NCI-H446 (cell line): ENCODE results near the gene TFDP2.
"Not testable (repeated sequence)": the region's sequence is repeated elsewhere in the genome, so short reads cannot be mapped to it uniquely, and the experiment has no call there.

Experiments
- DNase-seq, 2 experiments: peaks; one replicate each; lab custom pipeline; 2025; lab: John Stamatoyannopoulos, UW

The TFDP2 gene

DNA sequence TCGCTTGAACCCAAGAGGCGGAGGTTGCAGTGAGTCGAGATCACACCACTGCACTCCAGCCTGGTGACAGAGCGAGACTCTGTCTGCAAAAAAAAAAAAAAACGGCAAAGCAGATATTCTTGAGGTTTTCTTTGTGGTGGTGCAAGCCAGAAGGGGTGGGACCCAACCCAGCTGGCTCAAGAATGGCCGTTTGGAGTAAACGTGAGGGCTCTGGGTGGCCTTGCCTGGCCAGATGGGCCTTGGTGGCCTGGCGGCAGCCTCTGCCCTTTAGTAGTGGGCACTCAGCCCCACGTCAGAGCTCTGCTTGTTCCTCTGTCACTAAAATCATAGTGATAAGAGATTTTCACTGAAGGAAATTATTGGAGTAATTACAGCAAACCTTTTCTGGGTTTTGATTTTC is 222.4 kb downstream of the TFDP2 start:
- no peak for DNase-seq

DNA sequence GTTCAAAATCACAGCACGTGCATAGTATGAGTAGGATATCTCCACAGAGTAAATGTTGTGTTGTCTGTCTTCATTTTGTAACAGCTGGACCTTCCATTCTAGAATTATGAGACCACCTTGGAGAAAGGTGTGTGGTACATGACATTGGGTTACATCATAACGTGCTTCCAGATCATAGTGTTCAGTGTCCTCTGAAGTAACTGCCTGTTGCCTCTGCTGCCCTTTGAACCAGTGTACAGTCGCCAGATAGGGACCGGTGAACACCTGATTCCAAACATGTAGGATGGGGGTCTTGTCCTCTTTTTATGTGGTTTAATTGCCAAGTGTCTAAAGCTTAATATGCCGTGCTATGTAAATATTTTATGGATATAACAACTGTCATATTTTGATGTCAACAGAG is 223.7 kb downstream of the TFDP2 start:
- not testable (repeated sequence) for DNase-seq

DNA sequence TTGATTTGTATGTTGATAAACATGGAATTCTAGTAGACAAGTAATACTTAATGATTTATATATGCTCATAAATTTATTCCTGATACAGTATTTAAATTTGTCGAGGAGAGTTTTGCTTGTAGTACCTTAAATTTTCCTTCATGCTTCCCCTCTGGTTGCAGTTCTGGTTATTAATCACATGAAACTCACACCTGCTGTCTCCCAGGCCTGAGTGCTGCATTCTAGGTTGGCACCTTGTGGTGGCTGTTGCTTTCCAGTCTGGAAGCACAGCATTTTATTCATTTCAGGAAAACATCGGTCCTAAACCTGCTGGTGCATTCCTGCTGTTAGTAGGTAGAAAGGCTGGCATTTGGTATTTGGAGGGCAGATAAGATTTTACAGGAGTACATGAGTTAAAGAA is 228.0 kb downstream of the TFDP2 start:
- DNase-seq: no peak

DNA sequence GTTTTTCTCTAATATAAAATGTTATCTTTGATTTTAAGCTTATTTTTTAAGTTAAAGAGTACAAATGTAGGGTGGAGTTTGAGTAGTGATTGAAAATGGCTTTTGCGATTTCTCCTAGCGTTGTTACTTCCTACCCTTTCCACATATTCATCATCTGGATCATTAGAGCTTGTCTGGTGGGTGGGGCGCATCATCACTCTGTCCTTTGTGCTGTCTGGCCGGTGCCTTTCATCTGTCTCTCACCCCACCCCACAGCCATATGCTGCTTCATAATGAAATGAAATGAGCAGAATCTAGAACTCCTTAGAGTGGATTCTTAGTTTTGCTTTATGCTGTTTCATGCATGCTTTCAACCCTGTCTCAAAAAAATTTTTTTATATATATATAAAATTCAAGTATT is 228.6 kb downstream of the TFDP2 start:
- peak in 1 of 2 experiments; percentile 37 for DNase-seq

DNA sequence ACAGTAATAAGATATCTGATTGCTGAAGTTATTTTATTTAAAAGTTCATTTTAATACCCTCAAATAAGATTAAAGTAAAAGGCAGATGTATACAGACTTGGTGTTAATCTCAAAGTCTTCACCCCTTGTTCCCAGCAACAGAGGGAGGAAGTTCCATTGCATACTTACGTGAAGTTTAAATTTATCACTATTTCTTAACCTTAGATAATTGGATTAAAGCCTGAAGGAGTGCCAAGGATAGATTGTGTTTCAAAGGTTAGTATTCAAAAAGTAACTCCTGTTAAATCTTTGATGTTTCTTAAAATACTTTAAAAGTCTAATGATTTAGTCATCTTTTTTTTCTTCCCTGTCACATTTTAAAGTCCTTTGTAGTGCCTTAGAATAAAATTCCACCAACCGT is 233.6 kb downstream of the TFDP2 start:
- no peak for DNase-seq

DNA sequence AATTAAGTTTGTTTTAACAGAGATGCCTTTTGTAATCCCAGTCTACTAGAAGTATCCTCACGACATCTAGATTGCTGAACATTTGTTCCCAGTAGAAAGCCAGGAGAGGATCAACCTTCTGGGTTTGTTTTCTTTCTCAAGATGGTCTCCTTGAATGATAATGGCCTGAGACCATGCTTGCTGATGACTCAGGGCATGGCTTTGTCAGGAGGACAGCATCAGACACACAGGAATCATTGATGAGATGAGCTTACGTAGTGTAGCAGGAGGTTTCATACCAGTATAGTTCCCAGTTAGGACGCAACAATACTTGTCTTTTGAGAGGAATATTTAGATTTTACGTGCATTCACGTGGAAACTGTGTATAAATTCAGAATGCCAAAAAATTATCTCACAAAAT is 234.3 kb downstream of the TFDP2 start:
- no peak for DNase-seq

DNA sequence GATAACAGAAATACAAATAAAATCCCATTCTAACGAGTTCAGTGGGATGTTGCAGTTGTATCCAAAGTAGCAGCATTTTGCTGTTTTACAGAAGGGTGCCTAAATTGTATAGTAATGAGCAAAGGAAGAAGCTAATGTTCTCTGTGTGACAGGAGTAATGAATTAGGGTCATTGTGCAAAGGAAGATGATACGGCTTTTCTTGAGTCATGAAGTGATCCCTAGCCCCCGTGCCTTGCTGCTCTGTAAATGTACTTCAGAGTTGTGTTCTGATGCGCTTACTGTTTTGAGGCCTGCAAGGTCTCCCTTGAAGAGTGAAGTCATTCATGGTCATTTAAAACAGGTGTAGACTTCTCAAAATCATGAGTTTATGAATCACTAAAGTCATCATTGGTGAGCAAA is 235.0 kb downstream of the TFDP2 start:
- DNase-seq: no peak

DNA sequence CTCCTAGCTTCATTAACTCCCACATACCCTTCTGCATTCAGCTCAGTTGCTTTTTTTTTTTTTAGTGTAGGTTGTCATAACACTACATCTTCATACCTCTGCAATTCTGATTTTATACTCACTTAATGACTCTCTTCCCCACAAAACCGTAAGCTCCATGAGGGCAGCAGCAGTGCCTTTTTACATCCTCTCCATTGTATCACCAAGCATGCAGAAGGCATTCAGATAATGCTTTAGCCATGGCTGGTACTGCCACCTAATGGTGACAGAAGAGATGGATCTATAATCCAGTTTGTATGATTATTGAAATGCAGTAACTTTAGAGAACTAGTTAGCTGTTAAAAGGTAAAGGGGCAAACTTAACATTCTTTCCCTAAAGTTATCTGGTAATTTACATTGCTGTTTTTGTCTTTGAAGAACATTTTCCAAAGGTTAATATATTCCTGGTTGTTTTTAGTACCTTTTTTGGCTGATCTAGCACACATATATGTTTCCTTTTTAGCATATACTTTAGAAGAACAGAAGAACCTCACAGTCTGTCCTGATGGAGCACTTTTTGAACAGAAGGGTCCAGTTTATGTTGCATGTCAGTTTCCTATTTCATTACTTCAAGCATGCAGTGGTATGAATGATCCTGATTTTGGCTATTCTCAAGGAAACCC is 236.1 kb downstream of the TFDP2 start:
- peak; percentile 15 to 66 for DNase-seq

DNA sequence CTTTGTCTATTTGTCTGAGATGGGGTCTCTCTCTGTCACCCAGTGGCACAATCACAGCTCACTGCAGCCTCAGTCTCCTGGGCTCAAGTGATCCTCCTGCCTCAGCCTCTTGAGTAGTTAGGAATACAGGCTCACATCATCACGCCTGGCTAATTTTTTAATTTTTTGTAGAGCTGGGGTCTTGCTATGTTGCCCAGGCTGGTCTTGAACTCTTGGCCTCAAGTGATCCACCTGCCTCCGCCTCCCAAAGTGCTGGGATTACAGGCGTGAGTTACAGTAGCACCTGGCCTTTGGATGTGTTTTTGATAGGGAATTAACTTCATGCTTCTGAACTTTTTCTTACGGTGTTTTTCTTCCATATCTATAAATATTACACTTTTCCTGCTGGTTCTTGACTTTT is 239.4 kb downstream of the TFDP2 start:
- not testable (repeated sequence) for DNase-seq

DNA sequence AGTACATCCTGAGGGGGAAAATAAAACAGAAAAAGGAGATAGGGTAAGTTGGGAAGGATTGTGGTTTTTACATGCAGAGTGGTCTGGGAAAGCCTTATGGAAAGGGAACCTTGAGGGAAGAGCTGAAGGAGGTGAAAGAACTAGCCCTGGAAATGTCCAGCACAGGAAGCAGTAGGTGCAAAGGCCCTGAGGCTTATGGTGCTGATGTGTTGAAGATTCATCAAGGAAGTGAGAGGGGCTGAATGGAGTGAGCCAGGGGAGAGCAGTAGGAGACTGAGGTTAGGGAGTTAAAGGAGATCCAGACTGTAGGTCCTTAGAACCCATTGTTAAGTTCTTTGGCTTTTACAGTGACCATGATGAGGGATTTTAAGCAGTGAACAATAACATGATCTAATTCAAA is 239.9 kb downstream of the TFDP2 start:
- DNase-seq: no peak

DNA sequence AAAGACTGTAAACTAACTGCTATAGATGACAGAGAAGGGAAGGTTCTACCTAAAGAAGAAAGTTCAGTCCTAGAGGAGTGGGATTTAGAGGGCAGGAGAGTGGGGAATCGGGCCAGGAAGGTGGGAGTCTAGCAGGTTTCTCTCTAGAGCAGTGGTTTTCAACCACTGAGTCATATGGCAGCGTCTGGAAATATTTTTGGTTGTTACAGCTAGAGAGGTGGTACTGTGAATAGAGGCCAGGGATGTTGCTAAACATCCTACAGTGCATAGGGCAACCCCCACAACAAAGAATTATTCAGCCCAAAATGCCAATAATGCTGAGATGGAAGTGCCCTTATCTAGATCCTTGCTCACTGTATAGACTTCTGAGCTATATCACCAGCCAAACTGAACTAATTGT is 244.2 kb downstream of the TFDP2 start:
- no peak for DNase-seq

DNA sequence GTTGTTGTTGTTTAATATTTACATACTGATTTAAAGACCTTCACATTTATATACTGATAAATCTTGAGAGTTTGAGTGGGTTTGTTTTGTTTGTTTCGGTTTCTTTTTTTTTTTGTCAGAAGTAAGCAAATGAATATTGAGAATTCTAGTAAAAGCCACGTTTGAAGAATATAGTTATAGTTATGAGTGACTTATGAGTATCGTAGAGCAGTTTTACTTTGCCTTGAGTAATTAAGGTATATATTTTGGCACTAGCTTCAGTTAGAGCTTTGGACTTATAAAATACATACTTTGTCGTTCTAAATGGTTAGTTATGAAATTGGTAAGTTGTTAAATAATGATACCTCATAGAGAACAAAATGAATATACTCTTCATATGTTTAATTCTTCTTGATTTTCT is 245.1 kb downstream of the TFDP2 start:
- no peak for DNase-seq

DNA sequence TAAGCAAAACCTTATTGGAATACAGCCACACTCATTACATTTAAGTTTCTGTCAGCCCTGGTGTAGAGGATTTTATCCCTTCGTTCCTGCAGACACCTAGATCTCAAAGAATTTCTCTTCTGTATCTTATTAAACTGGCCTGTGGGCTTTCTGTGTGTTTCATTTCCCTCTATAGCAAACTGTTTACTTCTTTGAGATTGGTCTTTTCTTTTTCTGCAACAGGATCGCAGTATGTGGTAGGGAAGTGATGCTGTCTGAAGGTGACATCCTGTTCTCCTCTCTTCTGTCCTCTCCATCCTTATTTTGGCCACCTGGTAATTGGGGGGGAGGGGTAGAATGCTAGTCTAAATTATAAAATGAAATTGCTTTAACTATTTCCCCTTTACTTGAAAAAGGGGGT is 247.4 kb downstream of the TFDP2 start:
- no peak for DNase-seq

DNA sequence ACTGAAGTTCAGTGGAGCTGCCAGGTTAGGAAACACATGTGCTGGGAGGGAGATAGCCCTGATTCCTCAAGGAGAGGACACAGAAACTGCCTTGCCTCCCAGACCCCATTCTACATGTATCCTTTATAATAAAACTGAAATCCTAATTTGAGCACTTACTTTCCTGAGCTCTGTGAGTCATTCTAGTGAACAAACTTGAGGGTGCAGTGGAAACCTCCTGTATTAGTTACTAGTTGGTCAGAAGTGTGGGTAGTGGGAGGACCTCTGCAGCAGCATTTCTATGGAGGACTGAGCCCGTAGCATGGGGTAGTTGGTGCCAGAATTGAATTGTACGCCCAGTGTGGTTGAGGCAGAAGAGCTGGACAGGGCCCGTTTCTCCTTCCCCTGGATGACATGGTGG is 249.0 kb downstream of the TFDP2 start:
- no peak for DNase-seq

DNA sequence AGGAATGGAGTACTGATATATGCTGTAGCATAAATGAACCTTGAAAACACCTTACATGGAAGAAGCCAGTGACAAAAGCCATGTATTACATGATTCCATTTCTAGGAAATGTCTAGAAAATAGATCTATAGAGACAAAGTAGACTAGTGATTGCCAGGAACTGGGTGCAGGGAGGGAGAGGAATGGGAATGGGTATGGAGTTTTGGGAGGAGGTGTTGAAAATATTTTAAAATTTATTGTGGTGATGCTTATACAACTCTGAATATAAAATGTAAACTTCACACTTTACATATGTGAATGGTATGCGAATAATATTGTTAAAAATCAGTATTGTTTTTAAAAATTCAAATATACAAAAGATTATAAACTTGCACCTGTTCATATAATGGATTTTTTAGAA is 250.4 kb downstream of the TFDP2 start:
- DNase-seq: no peak

DNA sequence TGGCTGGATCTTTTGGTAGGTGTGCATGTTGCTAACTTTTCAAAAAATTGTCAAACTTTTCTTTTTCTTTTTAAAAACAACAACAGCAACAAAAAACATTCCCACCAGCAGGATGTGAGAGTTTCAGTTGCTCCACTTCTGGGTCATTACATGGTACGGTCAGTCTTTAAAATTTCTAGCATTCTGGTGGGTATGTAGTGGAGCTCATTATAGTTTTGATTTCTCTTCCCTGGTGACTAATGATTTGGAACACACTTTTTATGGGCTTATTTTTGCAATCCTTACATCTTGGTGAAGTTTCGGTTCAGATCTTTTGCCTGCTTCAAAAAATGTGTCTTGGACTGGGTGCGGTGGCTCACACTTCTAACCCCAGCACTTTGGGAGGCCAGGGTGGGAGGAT is 253.6 kb downstream of the TFDP2 start:
- DNase-seq: no peak

DNA sequence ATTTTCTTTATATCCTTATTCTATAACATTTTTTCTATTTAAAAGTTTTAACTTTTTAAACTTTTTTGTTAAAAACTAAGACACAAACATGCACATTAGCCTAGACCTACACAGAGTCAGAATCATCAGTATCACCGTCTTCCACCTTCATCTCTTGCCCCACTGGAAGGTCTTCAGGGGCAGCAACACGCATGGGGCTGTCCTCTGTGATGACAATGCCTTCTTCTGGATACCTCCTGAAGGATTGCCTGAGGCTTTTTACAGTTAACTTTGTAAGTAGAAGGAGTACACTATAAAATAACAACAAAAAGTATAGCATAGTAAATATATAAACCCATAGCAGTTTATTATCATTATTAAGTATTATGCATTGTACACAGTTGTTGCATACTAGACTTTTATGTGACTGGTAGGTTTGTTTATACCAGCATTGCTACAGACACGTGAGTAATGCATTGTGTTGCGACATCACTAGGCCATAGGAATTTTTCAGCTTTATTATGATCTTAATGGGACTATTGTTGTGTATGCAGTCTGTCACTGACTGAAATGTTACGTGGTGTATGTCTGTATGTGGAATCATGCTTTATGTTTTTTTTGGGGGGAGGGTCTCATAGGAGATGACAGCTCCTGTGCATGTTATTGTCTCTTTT is 254.7 kb downstream of the TFDP2 start:
- DNase-seq: no peak
